ENCODE measurements around the gene EVA1A.

The EVA1A gene

GRCh38 chr2:75589391-75590105 lies 28.8 kb upstream of the EVA1A start:
- no peak for DNase-seq (ENCODE audit: low read depth)

DNA sequence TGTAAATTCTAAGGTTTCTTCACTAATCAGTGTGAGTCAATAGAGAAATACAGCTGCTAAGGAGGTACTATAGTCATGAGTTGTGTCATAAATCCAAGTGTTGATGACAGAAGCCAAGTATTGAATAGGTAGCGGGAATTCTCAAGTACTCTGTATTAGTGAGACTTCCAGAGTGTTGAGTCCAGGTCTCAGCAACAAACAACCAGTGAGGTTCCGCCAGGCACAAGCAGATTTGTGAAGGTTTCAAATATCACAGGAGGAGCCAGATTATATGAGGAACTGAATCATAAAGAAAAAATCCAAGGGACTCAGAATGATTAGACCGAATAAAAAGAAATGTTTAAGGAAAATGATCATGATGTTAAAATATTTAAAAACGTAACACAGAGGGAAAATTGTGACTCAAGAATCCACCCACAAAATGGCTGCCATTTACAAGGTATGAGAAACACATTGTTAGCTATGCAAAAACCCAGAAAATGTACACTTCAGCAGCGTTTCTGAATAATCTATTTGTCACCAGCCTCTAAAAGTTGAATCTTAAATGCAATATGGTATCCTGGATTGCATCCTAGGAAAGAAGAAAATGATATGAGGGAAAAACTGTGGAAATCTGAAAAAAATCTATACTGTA lies 27.3 kb upstream of the EVA1A start:
- DNase-seq (ENCODE audit: low read depth): no peak

- no peak for DNase-seq (ENCODE audit: low read depth)
Observed at GRCh38 chr2:75586971-75587370, 26.2 kb upstream of the EVA1A start.

- no peak for DNase-seq (ENCODE audit: low read depth)
Observed at GRCh38 chr2:75582840-75583239, 22.1 kb upstream of the EVA1A start.

GRCh38 chr2:75580606-75581005 lies 19.9 kb upstream of the EVA1A start:
- no peak for DNase-seq (ENCODE audit: low read depth)

GRCh38 chr2:75580156-75580555 lies 19.4 kb upstream of the EVA1A start:
- no peak for DNase-seq (ENCODE audit: low read depth)

DNA sequence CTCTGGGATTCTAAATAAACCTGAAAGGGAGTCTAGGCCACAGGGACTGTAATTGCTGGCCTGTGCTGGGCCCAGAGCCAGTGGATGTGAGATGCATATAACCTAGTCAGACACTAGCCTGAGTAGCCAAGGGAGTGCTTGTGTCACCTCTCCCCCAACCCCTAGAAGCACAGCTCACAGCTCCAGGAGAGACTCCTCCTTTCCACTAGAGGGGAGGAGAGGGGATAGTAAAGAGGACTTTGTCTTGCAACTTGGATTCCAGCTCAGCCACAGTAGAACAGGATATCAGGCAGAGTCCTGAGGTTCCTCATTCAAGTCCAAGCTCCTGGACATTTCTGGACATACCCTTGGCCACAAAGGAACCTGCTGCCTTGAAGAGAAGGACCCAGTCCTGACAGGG lies 18.4 kb upstream of the EVA1A start:
- no peak for DNase-seq (ENCODE audit: low read depth)

GRCh38 chr2:75577280-75577679 lies 16.5 kb upstream of the EVA1A start:
- DNase-seq (ENCODE audit: low read depth): no peak

GRCh38 chr2:75574106-75574505 lies 13.4 kb upstream of the EVA1A start:
- no peak for DNase-seq (ENCODE audit: low read depth)

DNA sequence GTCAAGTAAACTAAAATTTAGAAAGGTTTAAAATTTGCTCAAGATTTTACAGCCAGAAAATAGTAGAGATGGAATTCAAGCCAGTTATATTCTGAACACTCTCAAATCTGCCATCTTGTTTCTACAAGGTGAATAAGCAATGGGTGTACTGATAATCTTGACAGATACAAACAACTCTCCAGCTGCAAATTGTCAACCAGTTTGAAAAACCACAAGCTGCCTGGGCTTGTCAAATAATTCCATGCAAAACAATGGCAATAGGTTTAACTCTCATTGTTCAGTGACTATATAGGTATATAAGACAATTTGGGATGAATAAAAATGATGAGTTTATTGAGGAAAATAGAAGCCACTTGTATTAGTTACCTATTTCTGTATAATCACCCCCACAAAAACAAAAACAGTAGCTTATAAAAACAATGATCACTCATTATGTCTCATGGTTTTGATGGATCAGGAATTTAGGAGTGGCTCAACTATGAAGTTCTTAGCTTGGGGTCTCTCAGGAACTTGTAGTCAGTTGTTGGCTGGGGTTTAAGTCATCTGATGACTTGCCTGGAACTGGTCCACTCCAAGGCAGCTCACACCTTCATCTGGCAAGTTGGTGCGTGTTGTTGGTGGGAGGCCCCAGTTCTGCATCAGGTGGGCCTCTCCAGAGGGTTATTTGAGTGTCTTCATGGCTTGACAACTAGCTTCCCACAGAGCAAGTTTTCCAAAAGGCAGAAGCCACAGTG lies 12.6 kb upstream of the EVA1A start:
- DNase-seq (ENCODE audit: low read depth): no peak

DNA sequence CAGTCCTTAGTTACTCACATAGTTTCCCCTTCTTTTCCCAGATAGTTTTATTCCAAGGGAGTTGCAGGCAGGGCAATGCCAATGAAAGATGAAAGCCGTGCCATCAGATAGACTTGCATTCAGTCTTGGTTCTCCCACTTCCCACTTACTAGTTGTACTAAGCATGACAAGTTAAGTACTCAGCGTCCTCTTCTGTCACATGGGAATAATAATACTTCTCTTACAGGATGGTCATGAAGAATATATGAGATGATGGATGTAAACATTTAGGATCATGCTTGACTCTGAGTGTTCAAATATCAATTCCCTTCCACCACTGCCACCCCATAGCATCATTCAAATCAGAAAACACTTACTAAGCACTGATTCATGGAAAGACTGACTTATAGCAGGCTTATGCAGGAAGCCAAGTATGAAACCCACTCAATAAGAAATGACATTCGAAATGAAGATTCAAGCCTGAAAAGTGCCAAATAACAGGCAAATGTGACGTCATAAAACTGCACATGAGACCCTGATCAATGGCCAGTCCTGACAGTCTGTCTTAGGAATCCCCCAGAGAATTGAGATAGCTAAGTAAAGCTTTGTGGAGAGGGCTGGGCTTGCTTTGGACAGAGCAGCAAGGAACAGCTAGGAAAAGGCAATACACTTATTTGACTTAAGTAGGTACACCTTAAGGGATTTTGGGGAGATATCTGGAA lies 11.1 kb upstream of the EVA1A start:
- no peak for DNase-seq (ENCODE audit: low read depth)

DNA sequence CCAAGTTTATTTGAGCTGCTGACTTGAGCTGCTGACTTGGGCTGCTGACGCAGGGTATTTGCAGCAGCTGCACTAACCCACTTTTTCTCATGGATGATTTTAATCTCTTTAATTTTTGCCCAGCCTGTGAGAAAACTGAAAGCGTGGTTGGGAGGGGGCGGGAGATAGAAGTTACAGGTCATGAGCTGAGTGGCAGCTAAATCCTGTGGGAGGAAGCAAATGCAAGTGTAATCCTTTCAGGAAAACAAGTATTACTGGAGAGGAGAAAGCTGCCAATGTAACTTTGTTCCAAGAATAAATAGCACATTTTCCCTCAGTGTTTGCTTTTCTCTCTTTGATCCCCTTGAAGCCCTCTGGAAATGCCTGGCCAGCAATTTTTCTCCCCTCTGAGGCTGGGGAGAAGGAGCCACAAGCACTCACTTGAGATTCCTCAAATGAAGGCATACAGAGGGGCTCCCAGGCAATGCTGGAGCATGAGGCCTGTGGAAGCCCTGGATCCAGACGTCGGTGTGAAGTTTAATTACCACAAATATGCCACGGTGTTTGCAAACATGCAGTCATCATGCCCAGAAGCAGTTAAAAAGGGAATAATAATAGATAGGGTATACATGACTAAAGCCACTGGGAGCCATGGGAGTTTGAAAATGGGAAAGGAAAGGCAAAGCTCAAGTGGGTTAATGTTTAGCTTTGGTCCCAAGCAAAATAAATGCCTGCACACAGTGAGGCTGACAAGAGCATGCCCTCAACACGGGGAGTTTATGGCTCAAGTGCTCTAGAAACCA lies 10.4 kb upstream of the EVA1A start:
- DNase-seq (ENCODE audit: low read depth): no peak

DNA sequence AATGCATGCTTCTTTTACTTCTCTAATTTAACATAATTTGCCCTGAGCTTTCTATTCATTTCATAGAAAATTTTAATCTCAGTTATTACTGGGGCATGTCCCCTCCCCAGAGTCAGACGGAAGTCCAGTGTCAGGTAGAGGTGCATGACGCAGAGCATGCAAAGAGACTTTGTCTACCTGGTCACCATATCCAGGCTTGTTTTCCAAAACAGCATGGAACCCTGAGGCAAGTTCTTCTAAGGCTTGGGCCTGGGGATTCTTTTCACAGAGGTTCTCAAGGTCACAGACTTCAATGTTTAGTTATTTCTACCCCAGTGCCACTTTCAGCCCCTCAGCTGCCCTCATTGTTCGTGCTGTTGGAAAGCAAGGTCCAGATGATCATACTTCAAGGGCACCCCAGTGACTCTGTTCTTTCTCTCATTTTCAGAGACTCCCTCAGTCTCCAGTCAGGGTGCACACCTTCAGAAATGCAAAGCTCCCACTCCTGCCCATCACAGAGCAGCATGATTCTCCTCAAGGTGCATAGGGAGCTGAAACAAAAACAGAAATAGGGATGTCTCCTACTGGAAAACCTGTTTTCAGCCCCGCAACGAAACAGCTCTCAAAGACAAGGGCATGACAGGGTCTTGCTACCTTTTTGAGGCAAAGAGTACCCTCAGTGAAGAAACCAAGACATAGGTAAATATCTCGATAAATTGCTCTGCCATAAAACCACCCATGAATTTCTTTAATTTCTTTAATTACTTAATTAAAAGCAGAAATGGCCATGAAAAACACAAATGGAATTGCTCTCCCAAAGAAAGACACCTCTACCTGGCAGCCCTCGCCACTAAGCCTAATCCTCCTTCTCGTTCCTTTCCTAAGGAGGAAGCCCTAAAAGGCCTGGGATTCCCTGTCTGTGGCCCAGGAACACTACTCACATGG lies 9.5 kb upstream of the EVA1A start:
- DNase-seq (ENCODE audit: low read depth): no peak

DNA sequence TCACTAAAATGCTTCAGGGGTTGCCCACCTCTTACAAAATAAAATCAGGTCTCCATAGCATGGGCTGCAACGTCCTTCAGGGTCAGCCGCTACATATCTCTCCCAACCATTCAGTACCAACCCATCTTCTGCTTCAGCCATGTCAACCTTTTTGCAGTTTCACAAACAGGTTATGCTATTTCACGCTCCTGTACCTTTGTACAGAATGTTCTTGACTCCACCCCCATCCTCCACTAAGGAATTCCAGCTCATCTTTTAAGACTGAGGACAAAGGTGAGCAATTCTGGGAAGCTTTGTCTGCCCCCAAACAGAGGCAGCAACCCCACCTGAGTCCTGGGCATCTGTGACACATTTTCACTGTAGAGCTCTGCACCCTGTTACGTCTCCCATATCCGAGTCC lies 8.8 kb upstream of the EVA1A start:
- DNase-seq (ENCODE audit: low read depth): no peak

DNA sequence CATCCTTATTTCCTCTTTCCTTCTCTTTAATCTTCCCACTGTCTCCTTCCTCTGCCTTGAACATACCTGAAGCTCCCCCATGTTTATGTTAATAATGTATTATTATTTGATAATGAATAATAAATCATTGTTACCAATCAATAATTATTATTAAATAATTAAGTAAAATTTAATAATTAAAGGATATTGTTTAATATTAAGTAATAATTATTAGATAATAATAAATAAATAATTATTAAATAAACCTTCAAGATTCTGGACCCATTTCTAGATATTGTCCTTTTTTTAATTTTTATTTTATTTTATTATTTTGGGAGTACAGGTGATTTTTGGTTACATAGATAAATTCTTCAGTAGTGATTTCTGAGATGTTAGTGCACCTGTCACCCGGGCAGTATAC lies 7.4 kb upstream of the EVA1A start:
- DNase-seq (ENCODE audit: low read depth): no peak

GRCh38 chr2:75565472-75566462 lies 5.0 kb upstream of the EVA1A start:
- DNase-seq (ENCODE audit: low read depth): no peak

GRCh38 chr2:75564713-75565359 lies 4.1 kb upstream of the EVA1A start:
- DNase-seq (ENCODE audit: low read depth): no peak

DNA sequence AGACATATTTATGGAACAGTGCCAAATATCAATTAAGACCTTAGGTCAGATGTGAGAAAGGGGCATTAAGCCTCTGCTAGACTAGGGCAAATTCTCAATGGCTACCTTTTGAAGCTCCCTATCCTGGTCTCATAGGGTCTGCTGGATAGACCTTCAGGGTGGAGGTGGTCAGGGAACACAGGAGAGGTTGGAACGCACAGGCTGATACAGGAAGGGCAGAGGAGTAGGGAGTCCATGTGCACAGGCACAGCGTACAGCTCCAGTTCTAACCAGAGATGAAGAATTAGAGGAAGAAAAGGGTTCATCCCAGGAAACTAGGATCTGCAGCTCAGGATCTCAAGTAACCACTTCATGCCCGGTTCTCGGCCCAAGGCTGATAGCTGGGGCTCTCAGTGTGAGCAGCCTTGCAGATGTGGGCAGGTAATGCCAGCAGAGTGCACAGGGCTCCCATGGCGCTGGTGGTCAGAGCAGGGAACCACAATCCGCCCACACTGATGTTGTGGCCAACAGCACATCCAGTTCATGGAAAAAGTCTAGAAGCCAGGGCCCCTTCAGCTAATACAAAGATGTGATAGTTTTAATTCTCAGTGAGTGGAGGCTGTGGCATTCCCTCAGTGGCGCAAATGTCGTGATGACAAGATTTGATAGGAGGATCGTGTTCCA lies 3.4 kb upstream of the EVA1A start:
- no peak for DNase-seq (ENCODE audit: low read depth)

DNA sequence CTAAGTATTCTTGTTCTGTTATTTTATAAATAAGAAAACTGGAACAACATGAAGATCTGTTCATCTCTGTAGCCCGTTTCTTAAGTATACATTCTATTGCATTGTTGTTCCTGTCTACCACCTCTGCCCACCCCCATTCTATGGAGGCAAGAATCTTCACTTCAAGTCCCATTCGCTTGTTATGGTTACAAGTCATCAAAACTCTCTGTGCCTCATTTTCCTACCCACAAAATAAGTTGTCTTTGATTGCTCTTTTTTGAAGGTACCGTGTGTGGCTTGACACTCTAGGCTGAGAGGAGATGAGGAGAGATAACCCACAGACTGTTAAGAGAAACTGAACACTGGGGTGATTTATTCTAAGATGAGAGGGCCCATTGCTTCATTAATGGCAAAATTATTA lies 2.9 kb upstream of the EVA1A start:
- no peak for DNase-seq (ENCODE audit: low read depth)

All from T-helper 22 cell (primary cell).